Measurements from ENCODE around the gene CACNA1S.

The CACNA1S gene

GRCh38 chr1:201090541-201090940, 21.7 kb downstream of the CACNA1S start:
- no peak for DNase-seq

GRCh38 chr1:201089596-201089995, 22.6 kb downstream of the CACNA1S start:
- DNase-seq = no peak

GRCh38 chr1:201088901-201089525, 23.2 kb downstream of the CACNA1S start:
- DNase-seq = no peak

- peak; percentile 4 for DNase-seq
These were observed 23.8 kb downstream of the CACNA1S start for GRCh38 chr1:201088395-201088794.

- DNase-seq = peak; percentile 59
These were observed 26.1 kb downstream of the CACNA1S start for GRCh38 chr1:201085902-201086735.

- no peak for DNase-seq
These were observed 27.9 kb downstream of the CACNA1S start for GRCh38 chr1:201084295-201084694.

GRCh38 chr1:201083741-201084140, 28.5 kb downstream of the CACNA1S start:
- no peak for DNase-seq

GRCh38 chr1:201080135-201080534, 32.1 kb downstream of the CACNA1S start:
- no peak for DNase-seq

- no peak for DNase-seq
These were observed 34.5 kb downstream of the CACNA1S start for GRCh38 chr1:201077736-201078135.

GRCh38 chr1:201077116-201077515, 35.1 kb downstream of the CACNA1S start:
- no peak for DNase-seq

GRCh38 chr1:201076092-201076491, 36.1 kb downstream of the CACNA1S start:
- DNase-seq = no peak

GRCh38 chr1:201074018-201074417, 38.2 kb downstream of the CACNA1S start:
- DNase-seq = no peak

- no peak for DNase-seq
These were observed 39.3 kb downstream of the CACNA1S start for GRCh38 chr1:201072922-201073321.

- DNase-seq = no peak
These were observed 40.1 kb downstream of the CACNA1S start for GRCh38 chr1:201072149-201072548.

GRCh38 chr1:201069636-201070035, 42.6 kb downstream of the CACNA1S start:
- no peak for DNase-seq

GRCh38 chr1:201068976-201069375, 43.2 kb downstream of the CACNA1S start:
- no peak for DNase-seq

GRCh38 chr1:201066986-201067385, 45.2 kb downstream of the CACNA1S start:
- no peak for DNase-seq

GRCh38 chr1:201065686-201066085, 46.5 kb downstream of the CACNA1S start:
- DNase-seq = no peak

- DNase-seq = no peak
These were observed 47.4 kb downstream of the CACNA1S start for GRCh38 chr1:201064806-201065205.

GRCh38 chr1:201063145-201063544, 49.1 kb downstream of the CACNA1S start:
- DNase-seq = no peak

GRCh38 chr1:201062511-201063091, 49.6 kb downstream of the CACNA1S start:
- DNase-seq = no peak

- no peak for DNase-seq
These were observed 50.3 kb downstream of the CACNA1S start for GRCh38 chr1:201061886-201062285.

GRCh38 chr1:201061049-201061448, 51.2 kb downstream of the CACNA1S start:
- DNase-seq = no peak

GRCh38 chr1:201060586-201060985, 51.6 kb downstream of the CACNA1S start:
- DNase-seq = no peak

Measured in hematopoietic multipotent progenitor cell treated with erythropoietin and hydrocortisone succinate and interleukin-3 and kit ligand, for 8 days (in vitro differentiated cells).